Measurements from ENCODE around the gene ATL2.

ATL2 gene

DNA sequence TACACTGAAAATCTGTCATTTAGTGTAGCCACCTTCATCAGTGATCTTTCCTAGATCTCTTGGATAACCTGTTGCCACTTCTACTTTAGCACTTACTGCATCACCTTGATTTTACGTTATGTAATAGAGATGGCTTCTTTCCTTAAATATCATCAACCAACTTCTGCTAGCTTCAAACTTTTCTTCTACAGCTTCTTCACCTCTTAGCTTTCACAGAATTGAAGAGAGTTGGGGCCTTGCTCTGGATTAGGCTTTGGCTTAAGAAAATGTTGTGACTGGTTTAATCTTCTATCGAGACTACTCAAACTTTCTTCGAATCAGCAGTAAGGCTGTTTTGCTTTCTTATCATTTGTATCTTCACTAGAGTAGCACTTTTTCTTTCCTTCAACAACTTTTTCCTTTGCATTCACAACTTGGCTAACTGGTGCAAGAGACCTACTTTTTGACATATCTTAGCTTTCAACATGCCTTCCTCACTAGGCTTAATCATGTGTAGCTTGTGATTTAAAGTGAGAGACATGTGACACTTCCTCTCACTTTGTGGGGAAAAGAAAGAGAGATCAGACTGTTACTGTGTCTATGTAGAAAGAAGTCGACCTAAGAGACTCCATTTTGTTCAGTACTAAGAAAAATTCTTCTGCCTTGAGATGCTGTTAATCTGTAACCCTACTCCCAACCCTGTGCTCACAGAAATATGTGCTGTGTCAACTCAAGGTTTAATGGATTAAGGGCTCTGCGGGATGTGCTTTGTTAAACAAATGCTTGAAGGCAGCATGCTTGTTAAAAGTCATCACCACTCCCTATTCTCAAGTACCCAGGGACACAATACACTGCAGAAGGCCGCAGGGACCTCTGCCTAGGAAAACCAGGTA, 99.6 kb downstream of the ATL2 start:
- in situ Hi-C loops (cut with MboI; ENCODE audit: low sequenced_read_pairs): no loop called here

DNA sequence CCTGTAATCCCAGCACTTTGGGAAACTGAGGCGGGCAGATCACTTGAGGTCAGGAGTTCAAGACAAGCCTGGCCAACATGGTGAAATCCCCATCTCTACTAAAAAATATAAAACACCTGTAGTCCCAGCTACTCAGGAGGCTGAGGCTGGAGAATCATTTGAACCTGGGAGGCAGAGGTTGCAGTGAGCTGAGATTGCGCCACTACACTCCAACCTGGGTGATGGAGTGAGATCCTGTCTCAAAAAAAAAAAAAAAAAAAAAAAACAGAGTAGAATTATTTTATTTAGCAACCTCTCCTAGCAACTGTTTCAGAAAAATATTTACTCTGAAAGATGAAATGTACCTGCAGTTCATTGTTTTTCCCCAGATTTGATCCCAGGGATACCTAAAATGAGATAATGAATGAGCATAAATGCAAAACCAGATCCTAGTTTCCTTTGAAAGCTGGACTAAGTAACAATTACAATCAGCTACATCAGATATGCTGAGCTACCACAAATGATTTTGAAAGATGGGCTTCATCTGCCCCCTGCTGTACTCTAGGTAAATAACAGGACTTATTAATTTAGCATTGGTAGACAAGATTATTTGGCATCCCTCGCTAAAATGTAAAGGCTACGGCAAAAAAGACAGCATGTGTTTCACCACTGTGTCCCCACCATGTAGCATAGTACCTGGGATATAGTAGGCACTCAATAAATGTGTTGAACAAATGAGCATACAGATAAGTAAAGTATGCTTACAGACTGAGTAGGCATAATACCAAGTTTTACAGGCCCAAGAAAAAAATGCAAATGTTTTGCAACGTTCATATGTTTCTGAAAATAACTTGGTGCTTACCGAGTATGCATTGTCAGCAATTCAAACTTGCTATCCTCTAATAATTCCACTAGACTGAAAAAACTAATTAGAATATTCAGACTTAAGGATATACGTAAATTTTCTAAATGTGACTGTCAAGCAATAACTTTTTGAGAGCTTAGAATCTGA, 102.5 kb downstream of the ATL2 start:
- in situ Hi-C loops (cut with MboI; ENCODE audit: low sequenced_read_pairs): loop anchor here (25.0 kb wide), 1 partner anchor 887 kb away; no protein-coding TSS in a partner anchor

DNA sequence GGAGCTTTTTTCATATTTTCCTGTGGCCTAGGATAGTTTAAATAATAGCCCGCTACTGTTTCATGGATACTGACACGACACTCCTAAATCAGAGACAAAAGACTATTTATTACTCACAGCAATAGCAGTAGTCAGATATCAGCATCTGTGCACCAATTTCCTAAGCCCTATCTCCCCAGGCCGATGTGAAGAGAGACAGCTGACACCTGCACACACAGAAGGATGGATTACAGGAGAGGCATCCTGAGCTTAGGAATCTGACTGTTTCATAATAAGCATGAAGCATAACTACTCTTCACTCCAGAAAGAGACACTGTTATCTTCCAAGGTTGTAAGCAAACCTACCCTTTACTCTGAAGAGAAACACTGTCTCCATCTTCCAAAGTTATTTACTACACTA, 105.4 kb downstream of the ATL2 start:
- in situ Hi-C loops (cut with MboI; ENCODE audit: low sequenced_read_pairs): loop anchor here (25.0 kb wide), 1 partner anchor 884 kb away; no protein-coding TSS in a partner anchor

DNA sequence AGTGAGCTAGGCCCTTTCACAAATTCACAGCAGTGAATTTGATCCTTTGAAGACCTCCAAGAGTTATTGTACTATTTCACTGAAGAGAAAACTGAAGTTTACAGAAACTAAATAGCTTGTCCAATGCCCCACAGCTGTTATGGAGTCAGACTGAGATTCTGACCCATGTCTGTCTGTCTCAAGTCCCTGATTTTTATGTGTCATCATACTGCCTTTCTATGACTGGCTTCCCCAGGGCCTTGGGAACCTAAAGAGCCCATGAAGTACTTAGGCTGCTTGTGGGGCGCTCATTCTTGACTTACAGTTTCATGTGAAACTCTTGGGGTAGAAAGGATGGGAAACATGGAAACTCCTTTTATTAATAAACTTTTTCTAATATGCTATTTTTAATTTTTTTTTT, 107.7 kb downstream of the ATL2 start:
- in situ Hi-C loops (cut with MboI; ENCODE audit: low sequenced_read_pairs): loop anchor here (10.0 to 25.0 kb wide), 2 partner anchors 275 to 882 kb away; no protein-coding TSS in a partner anchor

DNA sequence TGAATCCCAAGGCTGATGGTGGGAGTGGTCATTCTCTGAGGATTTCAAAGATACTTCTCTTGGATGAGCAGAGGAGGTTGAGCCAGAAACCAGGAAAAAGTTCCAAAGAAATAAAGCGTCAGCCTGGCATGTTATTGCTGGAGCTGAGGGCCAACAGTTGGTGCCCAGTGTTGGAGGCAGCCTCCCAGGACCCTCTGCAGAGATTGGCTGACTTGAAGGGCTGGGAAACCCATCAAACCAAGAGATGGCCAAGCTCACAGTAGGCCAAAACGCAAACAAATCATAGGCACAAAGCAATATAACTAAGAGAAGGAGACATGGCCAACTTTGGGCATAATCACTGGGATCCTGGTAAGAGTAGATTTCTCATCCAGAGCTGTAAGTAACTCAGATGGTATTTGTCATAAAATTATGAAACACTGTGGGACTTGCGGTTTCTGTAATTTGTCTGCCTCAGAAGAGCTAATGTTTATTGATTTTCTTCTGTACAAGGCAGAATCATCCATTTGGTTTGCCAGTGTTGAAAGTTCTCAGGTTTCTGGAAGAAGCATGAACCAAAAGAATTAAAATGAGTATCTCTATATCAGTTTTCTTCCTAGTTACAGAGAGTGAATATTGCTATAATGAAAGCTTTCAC, 108.3 kb downstream of the ATL2 start:
- in situ Hi-C loops (cut with MboI; ENCODE audit: low sequenced_read_pairs): loop anchor here (10.0 to 25.0 kb wide), 2 partner anchors 274 to 882 kb away; no protein-coding TSS in a partner anchor

DNA sequence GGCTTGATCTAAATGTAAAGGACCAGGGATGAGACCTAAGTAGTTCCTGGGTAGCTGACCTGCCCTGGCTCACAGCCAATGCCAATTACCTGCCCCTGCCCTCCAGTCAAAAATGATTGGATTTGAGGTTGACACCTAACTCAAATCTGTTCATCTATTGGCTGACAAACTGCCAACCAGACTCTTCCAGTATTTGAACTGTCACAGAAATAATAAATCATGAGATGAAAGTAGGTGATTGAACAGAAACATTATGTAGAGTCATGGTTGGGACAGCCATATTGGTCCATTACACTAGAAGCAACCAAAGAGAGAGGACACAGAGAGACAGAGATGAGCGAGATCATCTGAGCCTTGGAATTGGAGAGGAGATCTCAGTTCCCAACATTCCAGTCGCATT, 109.1 kb downstream of the ATL2 start:
- in situ Hi-C loops (cut with MboI; ENCODE audit: low sequenced_read_pairs): loop anchor here (10.0 to 25.0 kb wide), 2 partner anchors 273 to 881 kb away; no protein-coding TSS in a partner anchor

DNA sequence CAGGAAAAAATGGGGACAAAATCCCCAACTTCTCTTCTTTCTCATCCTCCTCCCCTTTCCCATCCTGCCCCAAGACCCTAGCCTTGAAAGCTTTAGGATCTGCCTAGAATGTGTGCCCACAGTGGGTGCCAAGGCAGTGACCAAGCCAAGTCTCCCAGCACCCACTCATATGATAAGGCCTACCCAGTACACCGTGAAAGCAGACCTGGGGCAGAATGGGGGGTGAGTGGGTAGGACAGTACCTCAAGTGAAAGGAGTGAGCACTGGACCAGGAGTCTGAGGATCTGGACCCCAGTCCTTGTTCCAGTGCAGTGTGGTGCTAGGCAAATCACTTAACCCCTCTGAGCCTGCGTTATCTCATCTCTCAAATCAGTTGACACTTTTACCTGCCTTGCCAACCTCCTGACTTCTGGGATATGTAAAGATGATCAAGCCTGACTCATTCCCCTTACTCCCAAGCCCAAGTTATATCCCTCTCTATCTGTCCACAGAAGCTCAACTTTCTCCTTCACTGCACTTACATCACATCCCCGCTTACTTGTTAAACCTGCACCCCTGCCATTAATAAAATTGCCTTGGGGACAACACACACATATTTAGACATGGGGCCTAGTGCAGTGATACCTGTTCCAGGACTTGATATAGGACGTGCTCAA, 109.7 kb downstream of the ATL2 start:
- in situ Hi-C loops (cut with MboI; ENCODE audit: low sequenced_read_pairs): loop anchor here (10.0 to 25.0 kb wide), 2 partner anchors 273 to 880 kb away; no protein-coding TSS in a partner anchor

DNA sequence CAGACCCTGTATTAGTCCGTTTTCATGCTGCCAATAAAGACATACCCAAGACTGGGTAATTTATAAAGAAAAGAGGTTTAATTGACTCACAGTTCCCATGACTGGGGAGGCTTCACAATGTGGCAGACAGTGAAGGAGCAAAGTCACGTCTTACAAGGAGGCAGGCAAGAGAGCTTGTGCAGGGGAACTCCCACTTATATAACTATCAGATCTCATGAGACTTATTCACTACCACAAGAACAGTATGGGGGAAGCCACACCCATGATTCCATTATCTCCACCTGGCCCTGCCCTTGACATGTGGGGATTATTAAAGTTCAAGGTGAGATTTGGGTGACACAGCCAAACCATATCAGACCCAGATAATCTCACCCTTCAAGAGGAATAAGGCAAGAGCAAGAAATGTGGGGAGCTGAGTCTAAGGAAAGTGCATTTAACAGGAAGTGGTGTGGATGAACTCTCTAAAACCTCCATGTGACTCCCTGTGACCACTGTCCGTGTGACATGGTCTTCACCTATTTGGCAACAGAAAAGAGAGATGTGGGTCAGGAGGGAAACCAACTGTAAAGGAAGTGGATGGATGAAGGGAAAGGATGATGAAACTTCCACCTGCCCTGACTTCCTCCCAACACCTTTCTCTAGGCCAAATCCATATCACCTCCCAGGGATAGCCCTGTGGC, 110.6 kb downstream of the ATL2 start:
- in situ Hi-C loops (cut with MboI; ENCODE audit: low sequenced_read_pairs): loop anchor here (10.0 to 25.0 kb wide), 2 partner anchors 272 to 879 kb away; no protein-coding TSS in a partner anchor

DNA sequence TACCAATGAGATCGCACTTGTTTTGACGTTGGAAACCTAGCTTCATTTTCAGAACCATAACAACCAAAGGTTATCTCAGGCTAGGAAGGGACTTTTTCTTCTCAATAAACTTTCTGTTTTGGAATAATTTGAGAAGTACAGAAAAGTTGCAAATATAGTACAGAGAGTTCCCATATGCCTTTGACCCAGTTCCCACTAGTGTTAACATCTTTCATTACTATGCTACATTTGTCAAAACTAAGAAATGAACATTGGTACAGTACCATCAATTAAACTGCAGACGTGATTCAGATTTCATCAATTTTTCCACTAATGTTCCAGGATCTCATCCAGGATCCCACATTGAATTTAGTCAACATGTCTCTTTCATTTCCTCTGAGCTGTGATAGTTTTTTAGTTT, 111.6 kb downstream of the ATL2 start:
- in situ Hi-C loops (cut with MboI; ENCODE audit: low sequenced_read_pairs): loop anchor here (10.0 to 25.0 kb wide), 2 partner anchors 271 to 878 kb away; no protein-coding TSS in a partner anchor

DNA sequence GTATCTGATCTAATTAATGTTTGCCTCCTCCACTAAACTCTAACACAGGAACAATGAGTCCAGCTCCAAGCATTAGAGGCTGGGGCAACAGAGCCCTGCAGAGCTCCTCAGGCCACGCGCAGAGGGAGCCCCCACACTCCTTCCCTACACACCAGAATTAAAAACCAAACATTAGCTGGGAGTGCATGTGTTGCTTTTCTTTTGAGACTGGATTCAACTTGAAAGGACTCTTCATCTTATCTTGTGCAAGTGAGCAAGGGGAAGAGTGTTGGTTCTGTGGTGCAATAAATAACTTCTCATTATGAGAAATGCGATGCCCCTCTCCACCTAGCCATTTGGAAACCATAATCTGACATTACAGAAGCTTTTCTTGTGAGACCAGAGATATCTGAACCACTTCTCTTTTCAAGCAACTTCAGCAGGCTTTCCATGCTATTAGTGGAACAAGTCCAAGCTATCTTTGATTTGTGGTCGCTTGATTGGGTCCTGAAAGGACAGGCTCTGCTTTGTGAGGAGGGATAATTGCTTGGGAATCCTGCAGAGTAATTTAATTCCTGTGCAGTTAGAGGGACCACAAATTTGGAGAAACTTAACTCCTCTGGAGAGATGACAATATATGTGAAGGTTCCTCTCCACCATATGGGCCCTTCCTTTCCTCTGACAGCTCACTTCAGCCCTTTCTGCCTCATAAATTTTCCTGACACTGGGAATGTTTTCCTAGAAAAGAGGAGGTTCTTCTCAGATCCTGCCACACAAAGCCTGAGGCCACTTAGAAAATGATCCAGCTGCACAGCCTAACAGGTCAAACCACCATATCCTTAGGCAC, 112.5 kb downstream of the ATL2 start:
- in situ Hi-C loops (cut with MboI; ENCODE audit: low sequenced_read_pairs): loop anchor here (10.0 to 25.0 kb wide), 2 partner anchors 270 to 877 kb away; no protein-coding TSS in a partner anchor

DNA sequence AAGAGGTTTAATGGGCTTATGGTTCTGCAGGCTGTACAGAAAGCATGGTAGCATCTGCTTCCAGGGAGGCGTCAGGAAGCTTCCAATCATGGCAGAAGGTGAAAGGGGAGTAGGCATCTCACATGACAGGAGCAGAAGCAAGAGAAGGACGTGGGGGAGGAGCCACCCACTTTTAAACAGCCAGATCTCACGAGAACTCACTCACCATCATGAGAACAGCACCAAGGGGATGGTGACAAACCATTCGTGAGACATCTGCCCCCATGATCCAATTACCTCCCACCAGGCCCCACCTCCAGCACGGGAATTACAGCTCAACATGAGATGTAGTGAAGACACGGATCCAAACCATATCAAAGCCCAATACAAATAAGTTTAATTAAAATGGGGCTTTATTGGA, 113.8 kb downstream of the ATL2 start:
- in situ Hi-C loops (cut with MboI; ENCODE audit: low sequenced_read_pairs): loop anchor here (10.0 to 25.0 kb wide), 2 partner anchors 268 to 876 kb away; no protein-coding TSS in a partner anchor

DNA sequence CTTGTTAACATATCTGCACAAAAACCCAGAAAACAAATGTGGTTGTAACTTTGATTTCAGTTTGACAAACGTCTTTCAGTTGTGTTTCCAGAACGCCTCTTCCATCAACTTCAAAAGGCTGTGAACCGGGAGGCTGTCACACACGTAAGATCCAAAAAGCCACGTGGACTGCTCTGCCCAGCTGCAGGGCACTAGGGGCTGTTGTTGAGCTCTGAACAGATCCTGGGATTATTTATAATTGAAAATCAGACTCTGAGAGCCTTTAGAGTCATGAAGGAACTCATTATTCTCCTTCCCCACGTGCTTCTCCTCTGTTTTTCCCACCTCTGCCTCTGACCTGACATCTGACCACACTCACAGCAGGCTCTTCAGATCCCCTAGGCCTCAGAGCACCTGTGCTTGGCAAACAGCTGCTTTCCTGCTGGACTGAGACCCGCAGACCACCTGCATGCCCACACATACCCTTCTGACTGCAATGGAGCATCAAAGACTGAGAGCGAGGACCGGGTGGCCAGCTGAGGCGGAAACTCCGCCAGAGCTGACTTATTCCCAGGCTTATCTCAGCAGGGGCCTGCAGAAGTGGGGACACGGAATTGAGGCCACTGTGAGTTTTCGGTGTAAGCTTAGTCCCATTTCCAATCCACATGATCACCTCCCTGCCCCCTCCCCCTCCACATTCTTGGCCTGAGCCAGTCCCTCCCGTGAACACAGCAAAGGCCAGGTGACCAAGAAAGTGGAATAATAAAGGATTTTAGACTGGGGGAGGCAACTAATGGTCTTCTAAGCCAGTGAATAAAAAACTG, 114.8 kb downstream of the ATL2 start:
- in situ Hi-C loops (cut with MboI; ENCODE audit: low sequenced_read_pairs): loop anchor here (10.0 to 25.0 kb wide), 2 partner anchors 267 to 875 kb away; no protein-coding TSS in a partner anchor

DNA sequence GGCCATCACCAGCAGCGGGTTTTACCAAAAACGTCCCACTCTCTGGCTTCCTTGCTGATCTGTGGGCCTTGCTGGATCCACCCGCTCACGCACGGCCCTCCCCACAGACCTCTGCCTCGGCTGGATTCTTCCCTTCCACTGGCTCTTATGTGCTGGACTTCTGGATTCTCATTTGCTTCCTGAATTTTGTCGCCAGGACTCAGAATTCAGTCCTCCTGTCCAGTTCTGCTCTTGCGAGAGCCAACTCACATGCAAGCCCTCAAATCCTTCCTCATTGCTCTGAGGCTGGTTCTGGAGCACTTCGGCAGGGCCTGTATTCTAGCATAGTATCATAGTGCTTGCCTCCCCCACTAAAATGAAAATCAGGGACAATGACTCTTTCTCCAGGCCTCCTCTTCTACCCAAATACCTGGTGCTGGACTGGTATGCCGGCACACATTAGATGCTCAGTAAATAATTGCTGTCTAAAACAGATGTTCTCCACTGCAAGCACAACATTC, 115.5 kb downstream of the ATL2 start:
- in situ Hi-C loops (cut with MboI; ENCODE audit: low sequenced_read_pairs): loop anchor here (10.0 to 25.0 kb wide), 2 partner anchors 267 to 874 kb away; no protein-coding TSS in a partner anchor

DNA sequence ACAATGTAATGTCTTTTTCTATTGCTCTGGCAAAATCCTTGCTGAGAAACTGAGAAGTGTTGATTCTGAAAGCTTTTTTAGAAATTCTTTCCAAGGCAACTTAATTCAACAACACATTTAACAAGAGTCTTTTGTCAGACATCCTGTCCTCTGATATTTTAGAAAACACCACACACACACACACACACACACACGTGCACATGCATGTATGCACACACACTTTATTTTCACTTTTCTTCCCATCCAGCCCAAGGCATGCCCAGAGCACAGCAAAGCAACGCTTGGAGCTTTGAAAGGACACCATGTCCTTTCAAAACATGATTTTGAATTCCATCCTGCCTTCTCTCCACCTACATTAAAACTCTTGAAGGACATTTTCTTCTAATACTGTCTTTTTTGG, 116.1 kb downstream of the ATL2 start:
- in situ Hi-C loops (cut with MboI; ENCODE audit: low sequenced_read_pairs): loop anchor here (10.0 to 25.0 kb wide), 2 partner anchors 266 to 874 kb away; no protein-coding TSS in a partner anchor

DNA sequence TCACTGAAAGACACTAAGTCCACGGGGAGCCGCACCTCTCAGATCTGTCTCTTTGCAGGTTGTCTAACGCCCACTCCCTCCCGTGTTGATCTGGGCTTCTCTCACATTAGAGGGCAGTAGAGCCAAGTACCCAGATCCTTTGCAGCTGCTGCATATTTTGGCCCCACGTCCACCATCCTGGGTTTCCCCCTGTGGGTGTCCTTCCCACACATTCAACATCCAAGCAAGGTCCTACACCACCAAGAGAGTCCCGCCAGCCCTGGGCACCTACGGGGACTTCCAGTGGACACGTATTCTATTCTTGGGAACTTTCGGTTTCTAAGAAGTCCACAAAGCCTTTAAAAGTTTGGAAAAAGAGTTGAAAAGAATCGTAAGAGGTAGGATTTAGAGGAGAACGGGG, 116.6 kb downstream of the ATL2 start:
- in situ Hi-C loops (cut with MboI; ENCODE audit: low sequenced_read_pairs): loop anchor here (10.0 to 25.0 kb wide), 2 partner anchors 266 to 873 kb away; no protein-coding TSS in a partner anchor

DNA sequence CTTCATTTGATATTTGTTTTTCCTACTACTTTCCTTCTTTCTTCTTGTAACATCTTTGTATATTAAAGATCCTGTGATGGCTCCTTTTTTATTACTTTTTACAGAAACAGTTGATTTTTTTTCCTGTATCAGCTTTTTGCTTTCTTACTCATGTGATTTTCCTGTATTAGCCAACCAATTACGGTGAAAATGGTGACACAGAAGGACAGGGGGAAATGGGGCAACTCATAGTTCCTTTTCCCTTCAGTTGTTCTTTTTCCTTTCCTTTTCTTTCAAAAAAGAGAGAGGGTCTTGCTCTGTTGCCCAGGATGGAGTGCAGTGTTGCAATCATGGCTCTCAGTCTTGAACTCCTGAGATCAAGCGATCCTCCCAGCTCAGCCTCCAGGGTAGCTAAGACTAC, 117.8 kb downstream of the ATL2 start:
- in situ Hi-C loops (cut with MboI; ENCODE audit: low sequenced_read_pairs): loop anchor here (25.0 kb wide), 1 partner anchor 872 kb away; no protein-coding TSS in a partner anchor

DNA sequence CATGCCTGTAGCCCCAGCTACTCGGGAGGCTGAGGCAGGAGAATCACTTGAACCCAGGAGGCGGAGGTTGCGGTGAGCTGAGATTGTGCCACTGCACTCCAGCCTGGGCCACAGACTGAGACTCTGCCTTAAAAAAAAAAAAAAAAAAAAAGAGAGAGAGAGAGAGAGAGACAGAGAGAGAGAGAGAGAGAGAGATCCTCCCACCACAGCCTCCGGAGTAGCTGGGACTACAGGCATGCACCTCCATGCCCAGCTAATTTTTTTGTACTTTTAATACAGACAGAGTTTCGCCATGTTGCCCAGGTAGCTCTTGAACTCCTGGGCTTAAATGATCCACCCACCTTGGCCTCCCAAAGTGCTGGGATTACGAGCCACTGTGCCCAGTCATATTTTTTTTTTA, 119.4 kb downstream of the ATL2 start:
- in situ Hi-C loops (cut with MboI; ENCODE audit: low sequenced_read_pairs): loop anchor here (25.0 kb wide), 1 partner anchor 870 kb away; no protein-coding TSS in a partner anchor
